ENCODE measurements around the gene PAXX.
A peak's percentile ranks its signal among the peaks of the same experiment; 100 is the strongest.
"Not testable (repeated sequence)": the region's sequence is repeated elsewhere in the genome, so short reads cannot be mapped to it uniquely, and the experiment has no call there.

PAXX gene

GRCh38 chr9:136983167-136983566 is 9.1 kb upstream of the PAXX start:
- no peak for DNase-seq

- DNase-seq: no peak
These were observed 8.4 kb upstream of the PAXX start for GRCh38 chr9:136983656-136984314.

- DNase-seq: no peak
These were observed 7.7 kb upstream of the PAXX start for GRCh38 chr9:136984464-136985026.

- no peak for DNase-seq
These were observed 7.1 kb upstream of the PAXX start for GRCh38 chr9:136985027-136985602.

GRCh38 chr9:136985853-136986252 is 6.4 kb upstream of the PAXX start:
- DNase-seq: no peak

- DNase-seq: no peak
These were observed 3.4 kb upstream of the PAXX start for GRCh38 chr9:136988872-136989271.

GRCh38 chr9:136990242-136990911 is 1.8 kb upstream of the PAXX start:
- no peak for DNase-seq

- no peak for DNase-seq
These were observed 672 bp downstream of the PAXX start for GRCh38 chr9:136992819-136993369.

GRCh38 chr9:136994180-136994887 is 2.1 kb downstream of the PAXX start:
- no peak for DNase-seq

GRCh38 chr9:136994888-136995230 is 2.6 kb downstream of the PAXX start:
- no peak for DNase-seq

GRCh38 chr9:136995362-136995761 is 3.1 kb downstream of the PAXX start:
- no peak for DNase-seq

- DNase-seq: peak; percentile 23
These were observed 3.6 kb downstream of the PAXX start for GRCh38 chr9:136995772-136996311.

- no peak for DNase-seq
These were observed 4.4 kb downstream of the PAXX start, which contains the start of gene CLIC3 for GRCh38 chr9:136996361-136997292. Gene CLIC3 (minus strand): TSS chr9:136996568. CDS start chr9:136996543, 25 bp downstream.

GRCh38 chr9:136997371-136997770 is 5.1 kb downstream of the PAXX start:
- no peak for DNase-seq

GRCh38 chr9:136997830-136998234 is 5.6 kb downstream of the PAXX start:
- no peak for DNase-seq

- no peak for DNase-seq
These were observed 8.1 kb downstream of the PAXX start for GRCh38 chr9:137000177-137000930.

- no peak for DNase-seq
These were observed 9.8 kb downstream of the PAXX start for GRCh38 chr9:137001857-137002645.

GRCh38 chr9:137002646-137003041 is 10.4 kb downstream of the PAXX start:
- DNase-seq: no peak

- not testable (repeated sequence) for DNase-seq
These were observed 12.1 kb downstream of the PAXX start for GRCh38 chr9:137004285-137004684.
